H1 (cell line): ENCODE data around the gene ZSCAN10. TPM values are rescaled to one million over a fixed set of nuclear protein-coding genes. Genes with fewer than 3 reads are reported as not detected.

Experiments
- CTCF ChIA-PET: fragments of 300-600 bp; sonication (Branson Sonifier 250); formaldehyde crosslinking; loops from one replicate; lab custom pipeline; 2021; ENCODE audit not compliant: partially characterized antibody; lab: Charles Lee
- POLR2A ChIA-PET: fragments of 300-600 bp; sonication (Branson Sonifier 250); formaldehyde crosslinking; loops from one replicate; lab custom pipeline; 2021; ENCODE audit warnings: inconsistent platforms; ENCODE audit not compliant: partially characterized antibody; lab: Charles Lee
- DNase-seq, 2 experiments: peaks; one replicate each; pipeline versions ENCODE4 v3.0.0 to v3.0.0-alpha.2; 2010 to 2022; ENCODE audit warnings: low spot score in 2 of 2, low read depth in 1 of 2, mixed read lengths in 1 of 2
- FAIRE-seq: peaks from 2 replicates; lab custom pipeline; 2011; peaks lifted over from hg19 to GRCh38; lab: Jason Lieb, UNC
- H2AFZ ChIP-seq: 2 replicates; pipeline ENCODE4 v1.8.1; 2012; ENCODE audit warnings: low read length, inconsistent platforms
- H2AK5ac ChIP-seq: 2 replicates; pipeline ENCODE4 v1.6.1; 2013; ENCODE audit warnings: low read depth, low read length
- H2BK120ac ChIP-seq: replicated peaks from 2 replicates; pipeline ENCODE3; 2013; ENCODE audit warnings: low read depth, low read length, inconsistent platforms
- H2BK12ac ChIP-seq: 2 replicates; pipeline ENCODE4 v1.6.1; 2013; ENCODE audit warnings: low read depth, low read length
- H2BK15ac ChIP-seq: 2 replicates; pipeline ENCODE4 v1.6.1; 2013; ENCODE audit warnings: low read length
- H2BK20ac ChIP-seq: 2 replicates; pipeline ENCODE4 v1.6.1; 2013; ENCODE audit warnings: low read length
- H2BK5ac ChIP-seq: 2 replicates; pipeline ENCODE4 v1.6.1; 2013; ENCODE audit warnings: low read depth, low read length
- H3K14ac ChIP-seq: 2 replicates; pipeline ENCODE4 v1.6.1; 2013; ENCODE audit warnings: inconsistent platforms; ENCODE audit not compliant: insufficient read length
- H3K18ac ChIP-seq: 2 replicates; pipeline ENCODE4 v1.6.1; 2013; ENCODE audit warnings: low read length; ENCODE audit errors: extremely low read depth
- H3K23ac ChIP-seq: 2 replicates; pipeline ENCODE4 v1.6.1; 2013; ENCODE audit warnings: inconsistent platforms; ENCODE audit not compliant: insufficient read length
- H3K23me2 ChIP-seq: 2 replicates; pipeline ENCODE4 v1.6.1; 2013; ENCODE audit warnings: low read depth, low read length
- H3K27ac ChIP-seq: 2 replicates; pipeline ENCODE4 v1.6.1; 2011; ENCODE audit warnings: low read depth, low read length, inconsistent platforms
- H3K27me3 ChIP-seq, 4 experiments: replicated peaks in 1 of 4; 1 replicate in 1 of 4; 2 replicates in 3 of 4; pipeline versions ENCODE4 v1.6.1 to v1.8.1; 2011 to 2013; ENCODE audit warnings: low read length in 3 of 4, mild to moderate bottlenecking in 3 of 4, inconsistent platforms in 2 of 4, mixed read lengths in 2 of 4, moderate library complexity in 1 of 4; ENCODE audit not compliant: control insufficient read depth in 3 of 4, insufficient read depth in 3 of 4; ENCODE audit errors: extremely low read depth in 1 of 4
- H3K36me3 ChIP-seq, 4 experiments: 2 replicates each; pipeline versions ENCODE4 v1.6.1 to v1.8.1; 2011 to 2013; ENCODE audit warnings: mild to moderate bottlenecking in 4 of 4, low read length in 3 of 4, moderate library complexity in 2 of 4, control low read depth in 1 of 4, inconsistent platforms in 1 of 4; ENCODE audit not compliant: insufficient read depth in 4 of 4, control insufficient read depth in 2 of 4
- H3K4ac ChIP-seq: replicated peaks from 2 replicates; pipeline ENCODE3; 2013; ENCODE audit warnings: low read length, low read depth, mixed read lengths, inconsistent platforms; ENCODE audit not compliant: insufficient read length
- H3K4me1 ChIP-seq, 4 experiments: replicated peaks in 1 of 4; 1 replicate in 1 of 4; 2 replicates in 3 of 4; pipeline versions ENCODE4 v1.6.1 to v1.8.1; 2011 to 2013; ENCODE audit warnings: low read length in 3 of 4, inconsistent platforms in 2 of 4, mixed read lengths in 1 of 4; ENCODE audit not compliant: insufficient read depth in 4 of 4, control insufficient read depth in 3 of 4
- H3K4me2 ChIP-seq, 2 experiments: 2 replicates each; pipeline versions ENCODE4 v1.6.1 to v1.8.1; 2011 to 2013; ENCODE audit warnings: low read depth in 2 of 2, low read length in 2 of 2, control low read depth in 1 of 2, inconsistent platforms in 1 of 2, mild to moderate bottlenecking in 1 of 2; ENCODE audit not compliant: insufficient read depth in 1 of 2
- H3K4me3 ChIP-seq, 4 experiments: fragments of 200-600, 300-600 bp in 1 of 4; sonication (generic), shearing (Covaris generic), sonication (Bioruptor Twin) in 1 of 4; 2 replicates each; pipeline versions ENCODE4 v1.5.1 to v1.8.1; 2011 to 2016; ENCODE audit warnings: low read length in 4 of 4, low read depth in 3 of 4, control low read depth in 2 of 4, inconsistent platforms in 2 of 4, mild to moderate bottlenecking in 2 of 4, mixed read lengths in 1 of 4, moderate library complexity in 1 of 4; ENCODE audit not compliant: insufficient read depth in 2 of 4; ENCODE audit errors: extremely low read depth in 1 of 4
- H3K56ac ChIP-seq: replicated peaks from 2 replicates; pipeline ENCODE3; 2013; ENCODE audit warnings: low read depth, mild to moderate bottlenecking, mixed read lengths, low read length, inconsistent platforms; ENCODE audit not compliant: insufficient read length
- H3K79me1 ChIP-seq: 2 replicates; pipeline ENCODE4 v1.6.1; 2013; ENCODE audit warnings: low read depth, low read length, control low read depth
- H3K79me2 ChIP-seq, 2 experiments: 2 replicates each; pipeline versions ENCODE4 v1.6.1 to v1.8.1; 2012 to 2013; ENCODE audit warnings: low read length in 2 of 2, mild to moderate bottlenecking in 2 of 2, inconsistent platforms in 1 of 2; ENCODE audit not compliant: insufficient read depth in 2 of 2, control insufficient read depth in 1 of 2
- H3K9ac ChIP-seq, 4 experiments: replicated peaks in 1 of 4; 1 replicate in 1 of 4; 2 replicates in 3 of 4; pipeline versions ENCODE4 v1.6.1 to v1.8.1; 2011 to 2013; ENCODE audit warnings: low read depth in 3 of 4, low read length in 3 of 4, control low read depth in 2 of 4, mild to moderate bottlenecking in 2 of 4, moderate library complexity in 2 of 4, inconsistent platforms in 1 of 4; ENCODE audit errors: extremely low read depth in 1 of 4
- H3K9me3 ChIP-seq, 2 experiments: 2 replicates each; pipeline versions ENCODE4 v1.6.1 to v1.8.1; 2012 to 2013; ENCODE audit warnings: mild to moderate bottlenecking in 2 of 2, moderate library complexity in 2 of 2, control low read depth in 1 of 2, inconsistent platforms in 1 of 2, low read depth in 1 of 2, low read length in 1 of 2, mixed read lengths in 1 of 2; ENCODE audit not compliant: insufficient read depth in 2 of 2
- H4K20me1 ChIP-seq, 2 experiments: replicated peaks in 1 of 2; 2 replicates each; pipeline versions ENCODE3 to v1.8.1; 2011 to 2013; ENCODE audit warnings: inconsistent platforms in 2 of 2, low read length in 2 of 2, mild to moderate bottlenecking in 1 of 2; ENCODE audit not compliant: insufficient read depth in 2 of 2, control insufficient read depth in 1 of 2
- H4K5ac ChIP-seq: 2 replicates; pipeline ENCODE4 v1.6.1; 2013; ENCODE audit warnings: low read length, low read depth, mixed read lengths, inconsistent platforms; ENCODE audit not compliant: insufficient read length
- H4K8ac ChIP-seq: 2 replicates; pipeline ENCODE4 v1.8.0; 2013; ENCODE audit warnings: mild to moderate bottlenecking, moderate library complexity, low read length, inconsistent platforms; ENCODE audit not compliant: insufficient read depth; ENCODE audit errors: extremely low read depth
- H4K91ac ChIP-seq: replicated peaks from 2 replicates; pipeline ENCODE3; 2013; ENCODE audit warnings: low read length, mixed read lengths, inconsistent platforms; ENCODE audit not compliant: insufficient read length
- BRCA1 ChIP-seq: IDR thresholded peaks from 2 replicates; pipeline ENCODE4 v1.6.1; 2012; ENCODE audit warnings: low read depth, low read length, improper control_type of control experiment
- CBX5 ChIP-seq: fragments of 300-800, 300-1000 bp; sonication (generic); IDR thresholded peaks from 2 replicates; pipeline ENCODE4 v1.7.1; 2016; ENCODE audit warnings: antibody characterized with exemption, low read length, low read depth
- HDAC2 ChIP-seq, 2 experiments: fragments of 300-600 bp in 1 of 2; sonication (generic) in 1 of 2; IDR thresholded peaks; 2 replicates each; pipeline ENCODE4 v1.6.1; 2011 to 2012; ENCODE audit warnings: low read depth in 2 of 2, low read length in 2 of 2, mild to moderate bottlenecking in 2 of 2, moderate library complexity in 2 of 2, borderline replicate concordance in 1 of 2, inconsistent platforms in 1 of 2
- KDM4A ChIP-seq: IDR thresholded peaks from one replicate; pipeline ENCODE4 v1.7.1; 2012; ENCODE audit warnings: low read depth, mild to moderate bottlenecking, moderate library complexity, low read length, inconsistent platforms; ENCODE audit not compliant: severe bottlenecking
- KDM5A ChIP-seq: fragments of 200-600 bp; IDR thresholded peaks from 2 replicates; pipeline ENCODE4 v1.7.1; 2012; ENCODE audit warnings: mild to moderate bottlenecking, low read length, inconsistent platforms, mixed read lengths
- POLR2A ChIP-seq, 2 experiments: IDR thresholded peaks; 1 replicate in 1 of 2; 2 replicates in 1 of 2; pipeline ENCODE4 v1.6.1; 2011; ENCODE audit warnings: low read depth in 2 of 2, low read length in 2 of 2, mild to moderate bottlenecking in 2 of 2; ENCODE audit errors: control extremely low read depth in 1 of 2
- RAD21 ChIP-seq, 2 experiments: IDR thresholded peaks in 1 of 2; conservative IDR thresholded peaks in 1 of 2; 2 replicates each; pipeline ENCODE4 v1.6.1; 2011; ENCODE audit warnings: low read depth in 2 of 2, low read length in 2 of 2, improper control_type of control experiment in 1 of 2, inconsistent platforms in 1 of 2, mild to moderate bottlenecking in 1 of 2, moderate library complexity in 1 of 2
- RBBP5 ChIP-seq: IDR thresholded peaks from 2 replicates; pipeline ENCODE4 v1.7.1; 2012; ENCODE audit warnings: low read depth, mild to moderate bottlenecking, inconsistent platforms, low read length, moderate library complexity, borderline replicate concordance
- RXRA ChIP-seq: IDR thresholded peaks from 2 replicates; pipeline ENCODE4 v1.6.1; 2011; ENCODE audit warnings: low read depth, mild to moderate bottlenecking, low read length, moderate library complexity; ENCODE audit not compliant: insufficient read depth
- SP2 ChIP-seq: IDR thresholded peaks from 2 replicates; pipeline ENCODE4 v1.6.1; 2012; ENCODE audit warnings: mild to moderate bottlenecking, low read length, inconsistent platforms
- ZNF274 ChIP-seq: IDR thresholded peaks from 2 replicates; pipeline ENCODE4 v1.7.0; 2012; ENCODE audit warnings: low read length, borderline replicate concordance; ENCODE audit errors: extremely low read depth
- WGBS, 2 experiments: shearing (Covaris generic) in 1 of 2; methylation state at CpG; one replicate each; pipeline versions ENCODE4 v1.1.6 to v1.1.7; 2013 to 2015; ENCODE audit warnings: low lambda C conversion rate in 2 of 2, mixed read lengths in 2 of 2, inconsistent platforms in 1 of 2, low coverage in 1 of 2, missing lambda C conversion rate in 1 of 2; ENCODE audit not compliant: insufficient replicate concordance in 2 of 2, insufficient coverage in 1 of 2, insufficient read length in 1 of 2; ENCODE audit errors: extremely low coverage in 1 of 2, missing lambda C conversion rate in 1 of 2; 5-methylcytosine and 5-hydroxymethylcytosine counted together
- polyA plus RNA-seq, 7 experiments: library from polyadenylated mRNA; depleted of rRNA in 3 of 7; stranded (reverse) in 5 of 7; unstranded in 2 of 7; fragments of >200 nt in 5 of 7; fragments of 200-250 nt in 2 of 7; gene quantifications; 1 replicate in 5 of 7; 2 replicates in 1 of 7; 4 replicates in 1 of 7; pipeline versions ENCODE4 v1.2.1 to v1.2.3, GENCODE V29; 2011 to 2013; ENCODE audit warnings: missing spikeins in 2 of 7, mixed read lengths in 2 of 7
- total RNA-seq: library from RNA; stranded (reverse); fragmentation: NEBNext Ultra II Directional; extraction: Animal tissue kit (Norgen Biotek cat#: 25700); gene quantifications from 2 replicates; pipeline ENCODE4 v1.2.1, GENCODE V29; 2021
- TF ChIP-seq, protein P1 (sequence below): IDR thresholded peaks from 2 replicates; pipeline ENCODE4 v1.6.1; 2011; ENCODE audit warnings: low read length, improper control_type of control experiment

The ZSCAN10 gene
- total and polyA plus RNA-seq, 2 of the 8 experiments (the other 6 are each of a cell fraction or from before 2014, with no cell fraction given) = 209 to 314 TPM

DNA sequence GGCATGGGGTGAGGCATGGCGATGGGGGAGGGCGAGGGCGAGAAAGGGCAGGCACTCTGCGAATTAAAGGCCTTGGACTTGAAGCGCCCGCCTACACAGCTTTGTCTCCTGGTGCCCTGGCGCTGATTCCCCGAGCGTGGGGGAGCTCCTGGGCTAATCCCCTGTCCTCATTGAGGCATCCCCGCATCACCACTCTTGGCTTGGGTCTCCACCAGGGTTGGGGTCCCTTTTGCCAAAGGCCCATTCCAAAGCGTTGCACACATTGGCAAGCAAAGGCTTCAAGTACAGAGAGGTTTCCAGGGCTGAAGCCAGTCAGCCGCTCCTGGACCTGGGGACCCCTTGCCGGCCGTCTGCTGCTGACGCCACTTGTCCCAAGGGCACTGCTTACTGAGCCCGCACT, 21.3 kb upstream of the ZSCAN10 start:
- H2BK20ac ChIP-seq = no peak overlapping the region
- no peak overlapping the region for H2BK120ac ChIP-seq
- ChIA-PET CTCF (interaction anchor here (0.6 to 36.8 kb wide), 7 partner anchors 8 to 1065 kb away, joined by 3 to 619 read pairs (median 18); partner anchors contain the start of genes ZNF205, ZNF213 and ZSCAN10), POLR2A (interaction anchor here (0.6 to 7.2 kb wide), 8 partner anchors 8 to 96 kb away, joined by 3 to 168 read pairs (median 6); partner anchors contain the start of genes HCFC1R1, THOC6, ZNF205 and ZNF213)
- no peak overlapping the region for H3K23ac ChIP-seq
- DNase-seq (no peak), FAIRE-seq (no peak)
- 93% methylated on average over 14 of the region's 16 CpGs; no CpG with 5 or more reads in 1 of the 2 experiments for WGBS, 2 experiments
- no peaks in the 10 kb centered on the region for H3K79me2 ChIP-seq
- no peak overlapping the region for H3K18ac ChIP-seq
- no peak overlapping the region for H4K8ac ChIP-seq
- H2BK12ac ChIP-seq = no peak overlapping the region
- no peak overlapping the region for H3K4me2 ChIP-seq
- no peak overlapping the region for H3K14ac ChIP-seq
- peaks cover 0 to 7% of the 10 kb centered on the region in 2 experiments for H4K20me1 ChIP-seq
- H3K4ac ChIP-seq = no peak overlapping the region
- no peak overlapping the region for H2BK5ac ChIP-seq
- no peak overlapping the region for H3K56ac ChIP-seq
- H4K5ac ChIP-seq = no peak overlapping the region
- H3K27me3 ChIP-seq = no peaks in the 10 kb centered on the region
- no peak overlapping the region for H3K27ac ChIP-seq
- H2AFZ ChIP-seq = no peak overlapping the region
- H3K4me1 ChIP-seq = peaks cover 0 to 3% (median 1%) of the 10 kb centered on the region in 4 experiments; a peak in 3 of 7 replicates
- H2BK15ac ChIP-seq = no peak overlapping the region
- no peaks in the 10 kb centered on the region for H3K79me1 ChIP-seq
- no peak overlapping the region for H3K9ac ChIP-seq
- H2AK5ac ChIP-seq = no peak overlapping the region
- peaks cover 0 to 27% (median 10%) of the 10 kb centered on the region in 4 experiments; a peak in 6 of 8 replicates for H3K36me3 ChIP-seq
- H3K9me3 ChIP-seq = no peaks in the 10 kb centered on the region
- H3K23me2 ChIP-seq = peaks cover 10% of the 10 kb centered on the region
- no peak overlapping the region for H4K91ac ChIP-seq
- no peak overlapping the region for H3K4me3 ChIP-seq
- TF ChIP-seq KDM4A (no peak), CBX5 (no peak), RAD21 (IDR thresholded peaks at IDR 0.05 in 1 of 2, conservative IDR thresholded peaks at IDR 0.05 in 1 of 2; ENCODE audit: low read depth in 2 of 2, low read length in 2 of 2) (no peak), POLR2A (IDR thresholded peaks at IDR 0.05; ENCODE audit: control extremely low read depth in 1 of 2, low read depth in 2 of 2, low read length in 2 of 2) (no peak), SP2 (no peak), RXRA (no peak), HDAC2 (IDR thresholded peaks at IDR 0.05; ENCODE audit: borderline replicate concordance in 1 of 2, low read depth in 2 of 2, low read length in 2 of 2) (no peak), ZNF274 (no peak), KDM5A (no peak), RBBP5 (no peak), BRCA1 (no peak)
- TF ChIP-seq, protein P1, sequence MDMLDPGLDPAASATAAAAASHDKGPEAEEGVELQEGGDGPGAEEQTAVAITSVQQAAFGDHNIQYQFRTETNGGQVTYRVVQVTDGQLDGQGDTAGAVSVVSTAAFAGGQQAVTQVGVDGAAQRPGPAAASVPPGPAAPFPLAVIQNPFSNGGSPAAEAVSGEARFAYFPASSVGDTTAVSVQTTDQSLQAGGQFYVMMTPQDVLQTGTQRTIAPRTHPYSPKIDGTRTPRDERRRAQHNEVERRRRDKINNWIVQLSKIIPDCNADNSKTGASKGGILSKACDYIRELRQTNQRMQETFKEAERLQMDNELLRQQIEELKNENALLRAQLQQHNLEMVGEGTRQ = no peak
